Measurements from ENCODE around the gene RAB24.
"Not testable (repeated sequence)": the region's sequence is repeated elsewhere in the genome, so short reads cannot be mapped to it uniquely, and the experiment has no call there.

GRCh38 chr5:177343000-177343399, 39.5 kb upstream of the RAB24 start:
- TF ChIP-seq CTCF (conservative IDR thresholded peaks at IDR 0.05 in 1 of 2, IDR thresholded peaks at IDR 0.05 in 1 of 2; ENCODE audit: extremely low read depth in 1 of 2, insufficient read depth in 1 of 2, low read depth in 1 of 2, low read length in 2 of 2); EZH2 (IDR thresholded peaks at IDR 0.05; ENCODE audit: borderline replicate concordance, low read length): not testable (repeated sequence)

All from mammary epithelial cell (primary cell).